WTC11 (cell line): Measurements from ENCODE around the gene STAM2. TPM values are rescaled to one million over a fixed set of nuclear protein-coding genes. Genes with fewer than 3 reads are reported as not detected.
"Not testable (repeated sequence)": the region's sequence is repeated elsewhere in the genome, so short reads cannot be mapped to it uniquely, and the experiment has no call there.

Experiments
- ATAC-seq: fragments of 200-7000 bp; cut with Tn5 transposase; 2 replicates; pipeline ENCODE4 v1.10.0; 2021; ENCODE audit warnings: mild to moderate bottlenecking, moderate library complexity
- CTCF ChIA-PET: fragments of 300-600 bp; sonication (Branson Sonifier 250); formaldehyde crosslinking; loops from one replicate; lab custom pipeline; 2021; ENCODE audit warnings: antibody characterized with exemption; lab: Charles Lee
- POLR2A ChIA-PET: fragments of 350-600 bp; sonication (Branson Sonifier 250); formaldehyde crosslinking; loops from one replicate; lab custom pipeline; 2021; ENCODE audit warnings: antibody characterized with exemption; lab: Charles Lee
- DNase-seq: peaks from one replicate; pipeline ENCODE4 v3.0.0; 2021; ENCODE audit warnings: low spot score
- H3K27ac Mint-ChIP-seq: 2 replicates; pipeline ENCODE4 v1.8.0; 2021; ENCODE audit warnings: mixed read lengths
- H3K27me3 Mint-ChIP-seq: 2 replicates; pipeline ENCODE4 v1.8.0; 2021; ENCODE audit warnings: low read depth, mild to moderate bottlenecking, moderate library complexity, mixed read lengths
- H3K36me3 Mint-ChIP-seq: 2 replicates; pipeline ENCODE4 v1.8.0; 2021; ENCODE audit warnings: mixed read lengths
- H3K4me1 Mint-ChIP-seq: 2 replicates; pipeline ENCODE4 v1.8.0; 2022; ENCODE audit warnings: mixed read lengths
- H3K4me3 Mint-ChIP-seq: 2 replicates; pipeline ENCODE4 v1.8.0; 2021; ENCODE audit warnings: mild to moderate bottlenecking, moderate library complexity, mixed read lengths
- H3K9me3 Mint-ChIP-seq: 2 replicates; pipeline ENCODE4 v1.8.0; 2021; ENCODE audit warnings: mixed read lengths
- HMGA2 ChIP-seq: fragments of 250-450 bp; sonication (Bioruptor Pico); IDR thresholded peaks from 2 replicates; pipeline ENCODE4 v1.4.0; 2021; ENCODE audit warnings: mild to moderate bottlenecking, moderate library complexity
- JAZF1 ChIP-seq: fragments of 250-450 bp; sonication (Bioruptor Pico); IDR thresholded peaks from 2 replicates; pipeline ENCODE4 v1.9.0; 2021; ENCODE audit warnings: moderate library complexity, mild to moderate bottlenecking, inconsistent platforms
- JUN ChIP-seq: sonication (generic); formaldehyde crosslinking; IDR thresholded peaks from 2 replicates; pipeline ENCODE4 v1.8.0; 2023; ENCODE audit warnings: mild to moderate bottlenecking, missing genetic modification reagents
- RELA ChIP-seq: sonication (generic); formaldehyde crosslinking; IDR thresholded peaks from 2 replicates; pipeline ENCODE4 v1.8.1; 2022; ENCODE audit warnings: missing genetic modification reagents, mild to moderate bottlenecking, borderline replicate concordance
- SOX15 ChIP-seq: fragments of 250-450 bp; sonication (Bioruptor Pico); IDR thresholded peaks from 2 replicates; pipeline ENCODE4 v1.9.0; 2021; ENCODE audit warnings: mild to moderate bottlenecking
- ZNF121 ChIP-seq: sonication (generic); formaldehyde crosslinking; IDR thresholded peaks from 2 replicates; pipeline ENCODE4 v1.8.0; 2023; ENCODE audit warnings: missing genetic modification reagents
- ZNF671 ChIP-seq: fragments of 250-450 bp; sonication (Bioruptor Pico); IDR thresholded peaks from 2 replicates; pipeline ENCODE4 v1.8.0; 2021; ENCODE audit warnings: mild to moderate bottlenecking
- total RNA-seq: library from RNA; stranded (reverse); gene quantifications from 3 replicates; pipeline ENCODE4 v1.2.3, GENCODE V29; 2021
- TF ChIP-seq, protein P1 (sequence below): fragments of 200-600 bp; IDR thresholded peaks from 2 replicates; pipeline ENCODE4 v1.8.0; 2022; ENCODE audit warnings: antibody characterized with exemption
- TF ChIP-seq, protein P2 (sequence below): fragments of 250-450 bp; sonication (Bioruptor Pico); IDR thresholded peaks from 2 replicates; pipeline ENCODE4 v1.9.0; 2021; ENCODE audit warnings: mild to moderate bottlenecking
- TF ChIP-seq, protein P3 (sequence below): sonication (generic); formaldehyde crosslinking; IDR thresholded peaks from 2 replicates; pipeline ENCODE4 v1.8.0; 2023; ENCODE audit warnings: missing genetic modification reagents
- TF ChIP-seq, protein P4 (sequence below): sonication (generic); formaldehyde crosslinking; IDR thresholded peaks from 2 replicates; pipeline ENCODE4 v1.8.1; 2023; ENCODE audit warnings: mild to moderate bottlenecking, missing genetic modification reagents
- TF ChIP-seq, protein P5 (sequence below): sonication (generic); formaldehyde crosslinking; IDR thresholded peaks from 2 replicates; pipeline ENCODE4 v1.8.1; 2022; ENCODE audit warnings: low read depth, mild to moderate bottlenecking, moderate library complexity, missing genetic modification reagents, borderline replicate concordance

The STAM2 gene
- total RNA-seq, 1 experiment from 2014 or later: 9.0 TPM

DNA sequence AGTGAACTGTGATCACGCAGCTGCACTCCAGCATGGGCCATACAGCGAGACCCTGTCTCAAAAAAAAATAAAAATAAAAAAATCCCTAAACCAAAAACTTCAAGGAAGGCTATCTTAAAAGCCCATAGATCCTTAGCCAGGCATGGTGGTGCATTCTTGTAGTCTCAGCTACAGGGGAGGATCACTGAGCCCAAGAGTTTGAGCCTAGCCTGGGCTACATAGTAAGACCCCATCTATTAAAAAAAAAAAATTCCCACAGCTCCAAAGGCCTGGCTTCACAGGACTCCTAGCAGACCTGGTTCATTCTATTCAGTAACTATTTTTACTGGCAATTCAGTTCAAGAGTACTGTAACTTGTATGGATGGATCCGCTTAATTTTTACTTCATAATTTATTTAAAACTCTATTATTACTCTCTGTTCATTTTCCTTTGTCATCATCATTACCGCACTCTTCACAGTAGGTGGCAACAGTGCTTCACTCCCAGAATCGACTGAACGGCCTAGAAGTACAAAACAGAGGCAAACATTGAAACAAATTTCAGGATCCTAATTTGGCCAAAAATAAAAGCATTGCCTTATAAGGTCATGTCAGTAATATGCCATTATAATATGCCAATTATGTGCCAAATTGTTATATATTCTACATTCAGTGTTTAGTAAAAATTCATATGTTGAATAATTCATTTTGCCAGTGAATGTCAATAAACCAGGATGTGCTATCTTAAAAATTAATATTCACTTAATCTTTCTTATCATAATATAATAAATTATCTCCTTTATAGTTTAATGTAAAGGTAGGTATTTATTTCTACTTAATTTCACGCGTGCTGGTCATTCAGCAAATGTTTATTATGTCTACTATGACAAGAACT lies 14.3 kb upstream of the STAM2 start:
- H3K27me3 Mint-ChIP-seq: peaks cover 40% of the 10 kb centered on the region
- peak; percentile 19 for DNase-seq
- TF ChIP-seq, protein P1, sequence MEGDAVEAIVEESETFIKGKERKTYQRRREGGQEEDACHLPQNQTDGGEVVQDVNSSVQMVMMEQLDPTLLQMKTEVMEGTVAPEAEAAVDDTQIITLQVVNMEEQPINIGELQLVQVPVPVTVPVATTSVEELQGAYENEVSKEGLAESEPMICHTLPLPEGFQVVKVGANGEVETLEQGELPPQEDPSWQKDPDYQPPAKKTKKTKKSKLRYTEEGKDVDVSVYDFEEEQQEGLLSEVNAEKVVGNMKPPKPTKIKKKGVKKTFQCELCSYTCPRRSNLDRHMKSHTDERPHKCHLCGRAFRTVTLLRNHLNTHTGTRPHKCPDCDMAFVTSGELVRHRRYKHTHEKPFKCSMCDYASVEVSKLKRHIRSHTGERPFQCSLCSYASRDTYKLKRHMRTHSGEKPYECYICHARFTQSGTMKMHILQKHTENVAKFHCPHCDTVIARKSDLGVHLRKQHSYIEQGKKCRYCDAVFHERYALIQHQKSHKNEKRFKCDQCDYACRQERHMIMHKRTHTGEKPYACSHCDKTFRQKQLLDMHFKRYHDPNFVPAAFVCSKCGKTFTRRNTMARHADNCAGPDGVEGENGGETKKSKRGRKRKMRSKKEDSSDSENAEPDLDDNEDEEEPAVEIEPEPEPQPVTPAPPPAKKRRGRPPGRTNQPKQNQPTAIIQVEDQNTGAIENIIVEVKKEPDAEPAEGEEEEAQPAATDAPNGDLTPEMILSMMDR: 0 out of 2 replicates have a peak, but pooled peaks have one; percentile 19
- TF ChIP-seq JAZF1: no peak
- peak; percentile 36; the same call in 1 of the 2 replicates for TF ChIP-seq ZNF121 (CRISPR knock-in tag)
- TF ChIP-seq, protein P2, sequence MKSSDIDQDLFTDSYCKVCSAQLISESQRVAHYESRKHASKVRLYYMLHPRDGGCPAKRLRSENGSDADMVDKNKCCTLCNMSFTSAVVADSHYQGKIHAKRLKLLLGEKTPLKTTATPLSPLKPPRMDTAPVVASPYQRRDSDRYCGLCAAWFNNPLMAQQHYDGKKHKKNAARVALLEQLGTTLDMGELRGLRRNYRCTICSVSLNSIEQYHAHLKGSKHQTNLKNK (CRISPR knock-in tag): no peak
- no peaks in the 10 kb centered on the region for H3K4me1 Mint-ChIP-seq
- peak; percentile 50 for ATAC-seq
- H3K36me3 Mint-ChIP-seq: peaks cover 4% of the 10 kb centered on the region; the same call in 1 of the 2 replicates
- H3K4me3 Mint-ChIP-seq: no peak overlapping the region
- no peak overlapping the region for H3K27ac Mint-ChIP-seq
- H3K9me3 Mint-ChIP-seq: peaks cover 4% of the 10 kb centered on the region
- ChIA-PET CTCF (interaction anchor here (1.0 kb wide), 1 partner anchor 445 kb away, joined by 8 read pairs; no protein-coding TSS in a partner anchor), POLR2A (no interaction called here)

DNA sequence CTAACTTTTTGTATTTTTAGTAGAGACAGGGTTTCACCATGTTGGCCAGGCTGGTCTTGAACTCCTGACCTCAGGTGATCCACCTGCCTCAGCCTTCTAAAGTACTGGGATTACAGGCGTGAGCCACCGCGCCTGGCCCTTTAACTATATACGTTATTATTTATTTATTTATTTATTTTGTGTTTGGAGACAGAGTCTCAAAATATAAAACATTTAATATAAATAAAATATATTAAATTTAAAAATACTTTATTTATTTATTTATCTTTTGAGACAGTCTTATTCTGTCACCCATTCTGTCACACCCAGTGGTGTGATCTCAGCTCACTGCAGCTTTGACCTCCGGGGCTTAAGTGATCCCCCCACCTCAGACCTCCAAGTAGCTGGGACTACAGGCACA lies 11.2 kb upstream of the STAM2 start:
- not testable (repeated sequence) for H3K4me3 Mint-ChIP-seq, ATAC-seq, H3K27ac Mint-ChIP-seq, DNase-seq
- POLR2A ChIA-PET: interaction anchor here (0.7 kb wide), 2 partner anchors 85 to 404 kb away, joined by 3 to 4 read pairs; no protein-coding TSS in a partner anchor
- TF ChIP-seq HMGA2 (CRISPR knock-in tag): peak; percentile 92
- CTCF ChIA-PET: interaction anchor here (1.3 to 1.9 kb wide), 3 partner anchors 11 to 449 kb away, joined by 3 to 4 read pairs (median 3); partner anchors contain the start of gene STAM2
- peaks cover 21% of the 10 kb centered on the region for H3K9me3 Mint-ChIP-seq
- peaks cover 12% of the 10 kb centered on the region for H3K36me3 Mint-ChIP-seq
- H3K27me3 Mint-ChIP-seq: peaks cover 62% of the 10 kb centered on the region
- peaks cover 13% of the 10 kb centered on the region for H3K4me1 Mint-ChIP-seq

DNA sequence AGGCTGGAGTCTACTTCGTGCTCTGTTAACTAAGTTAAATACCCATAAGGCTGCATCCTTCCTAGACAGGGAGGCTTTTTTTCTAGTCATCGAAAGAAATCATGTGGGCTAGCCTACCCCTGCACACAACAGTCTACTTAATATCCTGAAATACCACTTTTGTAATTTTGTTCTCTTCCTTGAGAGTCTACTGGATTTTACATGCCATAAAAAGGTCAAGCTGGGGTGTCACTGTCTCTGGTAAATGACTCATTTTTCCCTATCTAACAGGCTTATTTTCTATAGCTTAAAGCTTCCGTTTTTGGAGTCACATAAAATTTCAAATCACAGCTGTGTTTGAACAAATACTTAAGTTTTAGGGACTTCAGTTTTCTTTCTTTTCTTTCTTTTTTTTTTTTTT lies 10.7 kb upstream of the STAM2 start:
- TF ChIP-seq, protein P3, sequence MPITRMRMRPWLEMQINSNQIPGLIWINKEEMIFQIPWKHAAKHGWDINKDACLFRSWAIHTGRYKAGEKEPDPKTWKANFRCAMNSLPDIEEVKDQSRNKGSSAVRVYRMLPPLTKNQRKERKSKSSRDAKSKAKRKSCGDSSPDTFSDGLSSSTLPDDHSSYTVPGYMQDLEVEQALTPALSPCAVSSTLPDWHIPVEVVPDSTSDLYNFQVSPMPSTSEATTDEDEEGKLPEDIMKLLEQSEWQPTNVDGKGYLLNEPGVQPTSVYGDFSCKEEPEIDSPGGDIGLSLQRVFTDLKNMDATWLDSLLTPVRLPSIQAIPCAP: no peak
- TF ChIP-seq, protein P4, sequence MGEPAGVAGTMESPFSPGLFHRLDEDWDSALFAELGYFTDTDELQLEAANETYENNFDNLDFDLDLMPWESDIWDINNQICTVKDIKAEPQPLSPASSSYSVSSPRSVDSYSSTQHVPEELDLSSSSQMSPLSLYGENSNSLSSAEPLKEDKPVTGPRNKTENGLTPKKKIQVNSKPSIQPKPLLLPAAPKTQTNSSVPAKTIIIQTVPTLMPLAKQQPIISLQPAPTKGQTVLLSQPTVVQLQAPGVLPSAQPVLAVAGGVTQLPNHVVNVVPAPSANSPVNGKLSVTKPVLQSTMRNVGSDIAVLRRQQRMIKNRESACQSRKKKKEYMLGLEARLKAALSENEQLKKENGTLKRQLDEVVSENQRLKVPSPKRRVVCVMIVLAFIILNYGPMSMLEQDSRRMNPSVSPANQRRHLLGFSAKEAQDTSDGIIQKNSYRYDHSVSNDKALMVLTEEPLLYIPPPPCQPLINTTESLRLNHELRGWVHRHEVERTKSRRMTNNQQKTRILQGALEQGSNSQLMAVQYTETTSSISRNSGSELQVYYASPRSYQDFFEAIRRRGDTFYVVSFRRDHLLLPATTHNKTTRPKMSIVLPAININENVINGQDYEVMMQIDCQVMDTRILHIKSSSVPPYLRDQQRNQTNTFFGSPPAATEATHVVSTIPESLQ (CRISPR knock-in tag): no peak
- TF ChIP-seq SOX15 (CRISPR knock-in tag): no peak
- TF ChIP-seq, protein P5, sequence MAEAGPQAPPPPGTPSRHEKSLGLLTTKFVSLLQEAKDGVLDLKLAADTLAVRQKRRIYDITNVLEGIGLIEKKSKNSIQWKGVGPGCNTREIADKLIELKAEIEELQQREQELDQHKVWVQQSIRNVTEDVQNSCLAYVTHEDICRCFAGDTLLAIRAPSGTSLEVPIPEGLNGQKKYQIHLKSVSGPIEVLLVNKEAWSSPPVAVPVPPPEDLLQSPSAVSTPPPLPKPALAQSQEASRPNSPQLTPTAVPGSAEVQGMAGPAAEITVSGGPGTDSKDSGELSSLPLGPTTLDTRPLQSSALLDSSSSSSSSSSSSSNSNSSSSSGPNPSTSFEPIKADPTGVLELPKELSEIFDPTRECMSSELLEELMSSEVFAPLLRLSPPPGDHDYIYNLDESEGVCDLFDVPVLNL (CRISPR knock-in tag): no peak
- no peak for TF ChIP-seq JUN
- TF ChIP-seq RELA (CRISPR knock-in tag): no peak
- no peak for TF ChIP-seq ZNF671 (CRISPR knock-in tag)
- TF ChIP-seq, all 79 proteins: peak for 0
- Mint-ChIP-seq H3K9me3 (peaks cover 23% of the 10 kb centered on the region), H3K27ac (no peak overlapping the region), H3K4me3 (no peak overlapping the region), H3K4me1 (peaks cover 13% of the 10 kb centered on the region), H3K36me3 (peaks cover 14% of the 10 kb centered on the region), H3K27me3 (peaks cover 67% of the 10 kb centered on the region)
- ATAC-seq (no peak), DNase-seq (no peak)
- ChIA-PET POLR2A (interaction anchor here (0.7 kb wide), 1 partner anchor 405 kb away, joined by 3 read pairs; no protein-coding TSS in a partner anchor), CTCF (interaction anchor here (0.6 to 1.9 kb wide), 4 partner anchors 10 to 452 kb away, joined by 3 to 4 read pairs (median 3); partner anchors contain the start of gene STAM2)
